Right renal cortex interstitium (tissue), 3 donors: ENCODE data around the gene ST6GALNAC6. TPM values are rescaled to one million over a fixed set of nuclear protein-coding genes. Genes with fewer than 3 reads are reported as not detected.

ENCODE experiments used
- DNase-seq, 3 donors: peaks; one replicate each; pipeline ENCODE4 v3.0.0-alpha.2; 2013; ENCODE audit warnings: low read depth in 3 of 3, low spot score in 2 of 3
- polyA plus RNA-seq, 3 donors: library from polyadenylated mRNA; unstranded; fragments of 120-200 nt; gene quantifications; one replicate each; pipeline ENCODE4 v1.2.1, GENCODE V29; 2013; ENCODE audit not compliant: insufficient read length in 3 of 3

The ST6GALNAC6 gene
- polyA plus RNA-seq = 10 to 100 TPM; 39.7 to 47.3 (median 43.1) TPM

- DNase-seq = no peak
Observed at GRCh38 chr9:127899128-127899943, at the start of gene ST6GALNAC6. ST6GALNAC6 (minus strand) TSS chr9:127899603; CDS start chr9:127897981, 1,622 bp downstream.

DNA sequence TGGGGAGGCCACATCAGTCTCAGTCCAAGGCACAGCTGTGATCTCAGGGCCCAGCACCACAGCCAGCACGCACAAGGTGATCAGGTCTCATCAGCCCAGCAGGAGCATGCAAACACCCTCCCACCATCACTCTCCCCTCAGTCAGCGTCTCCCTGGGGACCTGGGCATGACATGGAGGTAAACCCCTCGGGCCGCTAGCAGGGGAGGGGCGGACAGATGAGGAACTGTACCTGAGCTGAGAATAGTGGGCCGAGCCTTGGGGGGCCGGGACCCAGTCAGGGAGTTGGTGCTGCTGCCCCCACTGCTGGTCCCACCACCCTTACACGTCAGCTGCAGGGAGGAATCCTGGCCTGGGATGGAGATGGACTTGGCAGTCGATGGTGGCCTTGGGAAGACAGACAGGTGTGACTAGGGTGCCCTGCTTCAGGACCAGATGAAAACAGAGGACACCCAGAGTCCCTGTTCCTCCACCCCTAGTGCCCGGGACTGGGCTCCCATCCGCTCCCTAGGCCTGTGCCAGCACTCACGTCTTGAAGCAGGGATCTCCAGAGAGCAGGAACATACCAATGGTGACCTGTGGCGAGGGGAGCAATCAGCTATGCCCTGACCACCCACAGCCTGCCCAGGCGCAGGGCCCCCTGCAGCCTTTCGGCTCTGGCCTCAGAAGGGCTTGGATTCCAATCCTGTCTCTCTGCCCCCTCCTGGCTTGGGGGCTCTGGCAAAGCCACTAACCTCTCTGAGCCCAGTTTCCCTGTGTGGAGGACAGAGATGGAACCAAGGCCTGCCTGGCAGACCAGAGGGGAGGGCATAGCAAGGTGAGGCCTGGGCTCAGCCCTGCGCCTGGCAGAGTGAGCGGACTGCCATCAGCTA is 48.7 kb upstream of the ST6GALNAC6 start:
- no peak for DNase-seq

GRCh38 chr9:127946728-127947127 is 47.3 kb upstream of the ST6GALNAC6 start:
- no peak for DNase-seq

GRCh38 chr9:127945942-127946341 is 46.5 kb upstream of the ST6GALNAC6 start:
- DNase-seq = no peak

GRCh38 chr9:127945338-127945737 is 45.9 kb upstream of the ST6GALNAC6 start:
- no peak for DNase-seq

DNA sequence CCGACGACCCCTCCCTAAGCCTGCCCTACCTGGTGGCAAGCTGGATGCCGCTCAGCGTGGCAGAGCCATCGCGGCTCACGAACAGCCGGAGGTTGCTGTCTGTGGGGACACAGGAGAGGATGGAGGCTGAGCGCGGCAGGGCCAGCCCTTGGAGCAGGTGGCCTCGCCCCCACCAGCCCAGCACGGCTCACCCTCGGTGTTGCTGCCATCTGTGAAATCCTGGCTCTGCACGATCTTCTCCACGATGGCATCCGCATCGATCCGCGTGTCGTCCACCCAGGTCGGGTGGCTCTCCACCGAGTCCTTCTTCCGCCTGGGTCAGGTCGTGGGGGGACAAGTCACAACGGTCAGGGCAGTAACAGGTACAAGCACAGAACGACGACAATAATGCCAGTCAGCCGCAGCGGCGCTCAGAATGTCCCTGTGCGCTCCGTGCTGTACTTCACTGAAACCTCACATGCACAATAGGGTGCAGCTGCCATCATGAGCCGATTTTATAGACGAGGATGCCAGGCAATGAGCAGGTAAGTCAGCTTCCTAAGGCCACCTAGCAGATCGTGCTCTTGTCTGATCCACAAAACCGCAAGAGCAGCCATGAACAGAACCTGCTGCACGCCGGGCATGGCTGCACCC is 45.3 kb upstream of the ST6GALNAC6 start:
- DNase-seq = no peak

- DNase-seq = no peak
Observed at GRCh38 chr9:127943731-127944144, 44.3 kb upstream of the ST6GALNAC6 start.

- no peak for DNase-seq
Observed at GRCh38 chr9:127943011-127943662, 43.7 kb upstream of the ST6GALNAC6 start.

- DNase-seq = no peak
Observed at GRCh38 chr9:127942216-127943010, 43.0 kb upstream of the ST6GALNAC6 start.

GRCh38 chr9:127941961-127942215 is 42.5 kb upstream of the ST6GALNAC6 start:
- no peak for DNase-seq

DNA sequence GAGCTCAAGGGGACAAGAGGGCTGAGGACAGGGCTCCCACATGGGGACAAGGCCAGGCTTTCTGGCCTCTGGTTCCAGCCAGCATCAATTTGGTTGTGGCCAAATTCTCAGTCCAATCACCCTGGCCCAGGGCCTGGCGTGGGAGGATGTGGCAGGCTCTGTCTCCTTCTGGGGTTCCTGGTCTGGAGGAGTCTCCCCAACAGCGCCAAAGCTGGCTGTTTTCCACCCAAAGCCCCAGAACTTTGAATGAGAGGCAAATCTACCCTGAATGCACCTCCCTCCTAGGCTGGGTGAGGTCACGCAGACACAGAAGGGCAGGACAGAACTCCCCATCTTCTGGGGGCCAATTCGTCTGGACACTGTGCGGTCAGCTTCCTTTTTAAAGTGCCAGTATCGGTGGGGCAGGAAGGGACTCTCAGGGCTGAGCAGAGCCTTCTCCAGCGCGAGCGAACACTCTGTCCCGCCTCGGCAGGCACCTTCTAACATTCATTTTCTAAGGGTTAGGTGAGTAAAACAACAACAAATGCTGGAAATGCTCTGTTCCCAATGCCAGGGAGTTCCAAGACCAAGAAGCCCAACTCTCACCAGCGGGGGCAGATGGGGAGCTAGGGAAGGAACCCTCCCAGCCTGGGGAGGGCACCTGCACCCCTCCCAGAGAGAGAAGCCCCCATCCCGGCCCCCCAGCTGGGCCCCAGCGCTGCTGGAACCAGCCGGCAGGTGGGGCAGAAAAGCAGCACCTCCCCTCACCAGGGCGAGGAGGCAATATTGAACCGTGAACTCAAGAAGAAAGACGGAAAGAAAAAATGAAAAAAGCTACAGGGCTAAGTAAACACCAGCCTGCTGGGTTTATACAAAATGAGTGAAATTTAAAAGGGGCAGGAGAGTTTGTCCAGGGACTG is 41.9 kb upstream of the ST6GALNAC6 start:
- DNase-seq = no peak

- DNase-seq = no peak
Observed at GRCh38 chr9:127940593-127940992, 41.2 kb upstream of the ST6GALNAC6 start.

DNA sequence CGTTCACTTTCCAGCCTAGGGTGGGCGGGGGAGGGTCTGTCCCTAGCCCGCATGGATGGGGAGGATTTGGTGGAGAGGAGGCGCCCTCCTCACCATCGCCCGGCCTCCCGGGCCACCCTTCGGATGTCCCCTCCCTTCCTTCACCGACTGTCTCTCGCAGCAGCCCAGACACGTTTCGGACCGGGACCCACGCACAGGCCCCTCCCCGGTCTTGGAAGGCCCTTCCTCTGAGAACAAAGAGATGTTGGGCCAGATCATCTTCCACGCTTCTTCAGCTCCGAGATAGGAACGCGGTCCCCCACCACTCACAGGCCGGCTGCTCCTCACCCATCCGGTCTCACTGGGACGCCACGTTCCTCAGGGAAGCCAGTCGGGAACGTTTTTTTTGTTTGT is 38.9 kb upstream of the ST6GALNAC6 start:
- DNase-seq = no peak

DNA sequence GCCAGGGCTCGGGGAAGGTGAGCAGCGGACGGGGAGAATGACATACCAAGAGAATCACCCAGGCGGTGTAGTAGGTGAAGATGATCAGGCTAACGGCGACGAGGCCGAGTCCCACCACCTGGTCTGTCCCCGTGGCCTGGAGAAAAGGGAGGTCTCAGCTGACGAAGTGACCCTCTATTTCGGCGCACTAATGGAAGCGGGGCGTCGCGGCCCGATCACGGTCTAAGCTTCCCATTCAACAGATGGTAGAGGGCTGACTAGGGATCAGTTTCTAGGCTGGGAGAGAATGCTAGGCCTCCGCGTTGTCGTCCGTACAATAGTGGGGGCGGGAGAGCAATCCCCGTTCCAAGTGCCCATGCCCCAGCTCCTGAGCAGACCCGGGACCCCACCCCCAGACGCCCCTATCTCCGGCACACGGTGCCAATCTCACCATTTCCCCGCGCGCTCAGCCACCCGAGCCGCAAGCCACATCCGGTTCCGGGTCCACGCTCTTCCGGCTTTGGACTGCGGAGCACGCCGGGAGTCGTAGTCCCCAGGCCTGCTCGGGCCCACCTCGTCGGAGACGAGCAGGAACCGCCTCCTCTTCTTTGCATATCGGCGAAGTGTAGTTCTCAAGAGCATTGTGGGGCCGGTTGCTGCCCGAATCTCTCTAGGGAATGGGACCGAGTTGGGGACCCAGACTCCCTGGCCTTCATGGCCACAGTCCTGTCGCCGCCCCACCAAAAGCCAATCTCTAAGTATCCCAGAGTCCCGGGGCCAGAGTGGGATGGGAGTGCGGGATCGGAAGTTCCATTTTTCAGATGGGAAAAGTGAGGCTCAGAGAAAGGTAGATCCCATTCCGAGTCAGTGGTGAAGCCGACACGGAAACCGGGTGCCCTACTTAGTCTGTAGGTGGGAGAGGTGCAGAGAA is 38.2 kb upstream of the ST6GALNAC6 start, which contains the start of gene DPM2:
DPM2 (minus strand) TSS at position 467 of the 910 bp plus-strand sequence; CDS start at position 433, 34 bp downstream.
- peak in 2 of 3 donors; percentile 69 to 80 for DNase-seq

DNA sequence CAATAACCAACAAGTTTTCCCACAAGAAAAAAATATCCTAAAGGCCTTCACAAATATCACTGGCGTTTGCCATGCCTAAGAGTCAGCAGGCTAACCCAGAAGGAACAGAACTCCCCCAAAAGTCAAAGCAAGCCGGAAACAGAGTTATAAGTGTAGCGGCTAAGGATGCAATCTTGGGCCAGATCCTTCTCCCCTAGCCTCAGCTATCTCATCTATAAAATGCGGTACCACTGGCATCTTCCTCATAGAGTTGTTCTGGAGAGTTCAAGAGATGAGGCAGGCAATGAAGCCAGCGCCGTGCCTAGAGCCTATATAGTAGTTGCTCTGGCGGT is 37.6 kb upstream of the ST6GALNAC6 start:
- DNase-seq = no peak

DNA sequence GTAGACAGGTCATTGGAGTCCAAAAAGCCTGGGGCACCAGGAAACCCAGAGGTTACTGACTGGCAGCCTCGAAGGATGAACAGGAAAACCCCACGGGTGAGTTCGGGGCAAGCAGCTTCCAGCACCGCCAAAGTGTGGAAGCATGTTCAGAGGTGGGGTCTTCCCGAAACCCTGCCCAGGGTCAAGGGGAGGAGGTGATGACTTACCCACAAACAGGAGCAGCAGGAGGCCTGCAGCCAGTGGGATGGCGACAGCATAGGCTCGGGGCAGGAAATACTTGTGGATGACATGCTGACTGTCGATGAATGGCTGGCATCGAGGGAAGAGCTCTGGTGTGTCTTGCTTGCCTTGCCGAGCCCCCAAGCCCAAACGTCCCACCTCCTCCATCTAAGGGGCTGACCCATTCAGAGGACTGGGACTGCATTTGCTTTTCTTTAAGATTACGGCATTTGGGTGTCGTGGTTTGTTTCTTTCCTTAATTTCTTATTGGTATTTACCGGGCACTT is 37.0 kb upstream of the ST6GALNAC6 start:
- no peak for DNase-seq

GRCh38 chr9:127935765-127936221 is 36.4 kb upstream of the ST6GALNAC6 start:
- DNase-seq = no peak

DNA sequence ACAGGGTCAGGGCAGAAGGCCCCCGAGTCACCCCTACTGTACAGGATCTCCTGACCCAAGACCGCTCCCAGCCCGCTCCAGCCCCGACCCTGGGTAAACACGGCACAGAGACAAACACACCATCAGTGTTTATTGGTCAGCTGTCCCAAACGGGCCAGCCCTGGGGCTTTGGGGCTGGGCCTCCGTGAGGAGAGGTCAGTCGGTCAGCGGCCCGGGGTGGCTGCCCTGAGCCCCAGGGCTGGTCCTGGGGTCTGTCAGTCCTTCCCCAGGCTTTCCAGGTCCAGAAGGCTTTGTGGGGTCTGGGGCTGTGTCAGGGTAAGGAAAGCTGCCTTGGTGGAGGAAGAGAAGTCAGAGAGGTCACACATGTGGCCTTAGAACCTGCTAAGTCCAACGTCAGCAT is 35.6 kb upstream of the ST6GALNAC6 start:
- no peak for DNase-seq
